HG02763 (cell line): ENCODE results near the gene GPR31.
A peak's percentile ranks its signal among the peaks of the same experiment; 100 is the strongest.
"Not testable (repeated sequence)": the region's sequence is repeated elsewhere in the genome, so short reads cannot be mapped to it uniquely, and the experiment has no call there.

Experiments used
- ATAC-seq: cut with Tn5 transposase; IDR thresholded peaks from one replicate; pipeline ENCODE4 v1.9.1; 2021; ENCODE audit warnings: mild to moderate bottlenecking, moderate library complexity; ENCODE audit not compliant: unreplicated experiment

Gene GPR31

GRCh38 chr6:167167699-167168098 lies 9.9 kb upstream of the GPR31 start:
- not testable (repeated sequence) for ATAC-seq

- ATAC-seq, result no peak
Measured at GRCh38 chr6:167165858-167166471, 8.2 kb upstream of the GPR31 start.

GRCh38 chr6:167164261-167164660 lies 6.5 kb upstream of the GPR31 start:
- no peak for ATAC-seq

GRCh38 chr6:167163476-167164011 lies 5.8 kb upstream of the GPR31 start:
- no peak for ATAC-seq

- ATAC-seq, result no peak
Measured at GRCh38 chr6:167162591-167162990, 4.8 kb upstream of the GPR31 start.

GRCh38 chr6:167161851-167162467 lies 4.2 kb upstream of the GPR31 start:
- ATAC-seq, result no peak

GRCh38 chr6:167157414-167157813 lies 366 bp downstream of the GPR31 start:
- no peak for ATAC-seq

GRCh38 chr6:167154895-167155294 lies 2.9 kb downstream of the GPR31 start:
- no peak for ATAC-seq

GRCh38 chr6:167154291-167154690 lies 3.5 kb downstream of the GPR31 start:
- no peak for ATAC-seq

GRCh38 chr6:167153521-167153959 lies 4.2 kb downstream of the GPR31 start:
- peak; percentile 63 for ATAC-seq

GRCh38 chr6:167152862-167153261 lies 4.9 kb downstream of the GPR31 start:
- peak; percentile 43 for ATAC-seq

- ATAC-seq, result no peak
Measured at GRCh38 chr6:167151648-167152047, 6.1 kb downstream of the GPR31 start.

GRCh38 chr6:167150941-167151549 lies 6.7 kb downstream of the GPR31 start:
- peak; percentile 46 for ATAC-seq

- no peak for ATAC-seq
Measured at GRCh38 chr6:167148997-167149396, 8.8 kb downstream of the GPR31 start.

- ATAC-seq, result no peak
Measured at GRCh38 chr6:167148021-167148420, 9.8 kb downstream of the GPR31 start.

- no peak for ATAC-seq
Measured at GRCh38 chr6:167146977-167147376, 10.8 kb downstream of the GPR31 start.

- no peak for ATAC-seq
Measured at GRCh38 chr6:167146135-167146534, 11.6 kb downstream of the GPR31 start.

GRCh38 chr6:167145461-167145860 lies 12.3 kb downstream of the GPR31 start:
- ATAC-seq, result no peak

GRCh38 chr6:167143041-167143440 lies 14.7 kb downstream of the GPR31 start:
- no peak for ATAC-seq

- no peak for ATAC-seq
Measured at GRCh38 chr6:167142433-167142761, 15.4 kb downstream of the GPR31 start.

- ATAC-seq, result peak; percentile 66
Measured at GRCh38 chr6:167141667-167142432, 15.9 kb downstream of the GPR31 start.
